Measurements from ENCODE around the gene SLIT3.

DNA sequence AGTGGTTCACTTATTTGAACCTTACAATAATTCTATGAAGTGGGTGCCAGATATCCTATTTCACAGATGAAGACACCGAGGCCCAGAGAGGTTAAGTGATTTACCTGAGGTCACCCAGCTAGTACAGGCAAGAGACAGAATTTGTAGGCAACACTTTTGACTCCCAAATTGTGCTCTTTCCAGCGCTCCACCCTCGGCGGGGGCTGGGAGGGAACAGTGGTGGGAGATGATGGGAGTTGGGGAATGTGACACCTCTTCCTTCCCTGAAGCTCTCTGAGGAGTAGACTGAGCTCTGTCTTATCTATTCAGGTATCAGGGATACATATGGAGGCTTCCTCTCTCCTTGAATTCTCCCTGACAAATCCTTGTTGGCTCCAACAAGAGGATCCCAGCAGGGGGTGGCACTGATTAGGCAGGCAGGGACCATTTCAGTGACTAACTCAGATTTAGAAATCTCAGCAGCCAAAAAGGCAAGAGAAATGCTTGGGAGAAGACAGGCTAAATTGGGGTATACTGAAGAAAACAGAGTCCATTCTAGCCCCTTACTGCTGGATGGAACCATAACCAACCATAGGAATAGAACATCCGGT lies 626.0 kb downstream of the SLIT3 start:
- TF ChIP-seq, protein P1, sequence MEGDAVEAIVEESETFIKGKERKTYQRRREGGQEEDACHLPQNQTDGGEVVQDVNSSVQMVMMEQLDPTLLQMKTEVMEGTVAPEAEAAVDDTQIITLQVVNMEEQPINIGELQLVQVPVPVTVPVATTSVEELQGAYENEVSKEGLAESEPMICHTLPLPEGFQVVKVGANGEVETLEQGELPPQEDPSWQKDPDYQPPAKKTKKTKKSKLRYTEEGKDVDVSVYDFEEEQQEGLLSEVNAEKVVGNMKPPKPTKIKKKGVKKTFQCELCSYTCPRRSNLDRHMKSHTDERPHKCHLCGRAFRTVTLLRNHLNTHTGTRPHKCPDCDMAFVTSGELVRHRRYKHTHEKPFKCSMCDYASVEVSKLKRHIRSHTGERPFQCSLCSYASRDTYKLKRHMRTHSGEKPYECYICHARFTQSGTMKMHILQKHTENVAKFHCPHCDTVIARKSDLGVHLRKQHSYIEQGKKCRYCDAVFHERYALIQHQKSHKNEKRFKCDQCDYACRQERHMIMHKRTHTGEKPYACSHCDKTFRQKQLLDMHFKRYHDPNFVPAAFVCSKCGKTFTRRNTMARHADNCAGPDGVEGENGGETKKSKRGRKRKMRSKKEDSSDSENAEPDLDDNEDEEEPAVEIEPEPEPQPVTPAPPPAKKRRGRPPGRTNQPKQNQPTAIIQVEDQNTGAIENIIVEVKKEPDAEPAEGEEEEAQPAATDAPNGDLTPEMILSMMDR (conservative IDR thresholded peaks at IDR 0.05): no peak
- no peak for TF ChIP-seq EZH2 (IDR thresholded peaks at IDR 0.05; ENCODE audit: low read depth)

Measured in PC-9 (cell line).